SJCRH30 (cell line): ENCODE results near the gene CLRN3. TPM values are rescaled to one million over a fixed set of nuclear protein-coding genes. Genes with fewer than 3 reads are reported as not detected.

Experiments used
- DNase-seq, 2 experiments: peaks; one replicate each; pipeline ENCODE4 v3.0.0-alpha.2; 2015 to 2020
- H3K27ac ChIP-seq: fragments of 250-450 bp; sonication (Bioruptor Pico); 2 replicates; pipeline ENCODE4 v1.5.1; 2020; ENCODE audit warnings: mild to moderate bottlenecking, moderate library complexity
- H3K27me3 ChIP-seq: fragments of 250-450 bp; sonication (Bioruptor Pico); 2 replicates; pipeline ENCODE4 v1.5.1; 2020; ENCODE audit warnings: mild to moderate bottlenecking, moderate library complexity
- H3K36me3 ChIP-seq: fragments of 250-450 bp; sonication (Bioruptor Pico); 2 replicates; pipeline ENCODE4 v1.5.1; 2020; ENCODE audit warnings: mild to moderate bottlenecking, moderate library complexity
- H3K4me1 ChIP-seq: fragments of 250-450 bp; sonication (Bioruptor Pico); 2 replicates; pipeline ENCODE4 v1.5.1; 2020; ENCODE audit warnings: mild to moderate bottlenecking, moderate library complexity
- H3K4me3 ChIP-seq: fragments of 250-450 bp; sonication (Bioruptor Pico); 2 replicates; pipeline ENCODE4 v1.5.1; 2020; ENCODE audit warnings: mild to moderate bottlenecking, moderate library complexity
- H3K9me3 ChIP-seq: fragments of 250-450 bp; sonication (Bioruptor Pico); replicated peaks from 2 replicates; pipeline ENCODE4 v1.5.1; 2020; ENCODE audit warnings: mild to moderate bottlenecking, moderate library complexity
- total RNA-seq: library from RNA; depleted of rRNA; stranded (reverse); fragments of >200 nt; shearing (Covaris generic); gene quantifications from 2 replicates; pipeline ENCODE4 v1.2.3, GENCODE V29; 2014; rRNA removed

Gene CLRN3
- total RNA-seq, 1 experiment from 2014 or later: not detected

DNA sequence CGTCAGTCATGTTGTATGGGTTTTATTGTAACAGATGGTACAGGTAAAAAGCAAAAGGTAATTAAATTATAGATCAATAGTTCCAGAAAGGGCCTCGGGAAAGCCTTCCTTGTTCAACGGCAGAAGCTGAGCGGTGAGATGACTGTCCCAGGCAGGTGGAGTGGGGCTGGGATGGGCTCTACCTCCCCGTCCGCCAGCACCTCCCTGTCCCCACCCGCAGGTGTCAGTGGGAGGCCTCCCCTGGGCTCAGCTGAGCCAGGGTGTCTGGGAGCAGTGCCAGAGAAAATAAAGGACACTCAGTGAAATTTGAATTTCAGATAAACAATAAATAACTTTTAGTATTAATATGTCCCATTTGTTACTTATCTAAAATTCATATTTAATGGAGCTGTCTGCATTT is 58.9 kb downstream of the CLRN3 start:
- no peak overlapping the region for H3K4me3 ChIP-seq
- H3K9me3 ChIP-seq: no peaks in the 10 kb centered on the region
- no peak for DNase-seq
- no peaks in the 10 kb centered on the region for H3K36me3 ChIP-seq
- no peaks in the 10 kb centered on the region for H3K27me3 ChIP-seq
- no peaks in the 10 kb centered on the region for H3K4me1 ChIP-seq
- H3K27ac ChIP-seq: no peak overlapping the region

DNA sequence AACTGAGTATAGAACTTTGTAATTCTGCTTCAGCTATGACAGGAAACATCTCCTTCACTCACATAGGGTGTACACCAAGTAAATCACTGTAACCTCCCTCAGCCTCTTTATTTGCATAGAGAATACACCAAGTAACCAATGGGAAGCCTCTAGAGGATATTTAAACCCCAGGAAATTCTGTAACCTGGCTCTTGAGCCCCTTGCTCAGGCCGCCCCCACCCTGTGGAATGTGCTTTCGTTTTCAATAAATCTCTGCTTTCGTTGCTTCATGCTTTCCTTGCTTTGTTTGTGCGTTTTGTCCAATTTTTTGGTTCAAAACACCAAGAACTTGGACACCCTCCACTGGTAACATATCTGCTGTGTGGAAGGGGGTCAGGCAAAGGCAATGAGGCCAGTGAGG is 60.2 kb downstream of the CLRN3 start:
- Histone ChIP-seq H3K4me3 (no peak overlapping the region), H3K27ac (no peak overlapping the region)
- DNase-seq: no peak

DNA sequence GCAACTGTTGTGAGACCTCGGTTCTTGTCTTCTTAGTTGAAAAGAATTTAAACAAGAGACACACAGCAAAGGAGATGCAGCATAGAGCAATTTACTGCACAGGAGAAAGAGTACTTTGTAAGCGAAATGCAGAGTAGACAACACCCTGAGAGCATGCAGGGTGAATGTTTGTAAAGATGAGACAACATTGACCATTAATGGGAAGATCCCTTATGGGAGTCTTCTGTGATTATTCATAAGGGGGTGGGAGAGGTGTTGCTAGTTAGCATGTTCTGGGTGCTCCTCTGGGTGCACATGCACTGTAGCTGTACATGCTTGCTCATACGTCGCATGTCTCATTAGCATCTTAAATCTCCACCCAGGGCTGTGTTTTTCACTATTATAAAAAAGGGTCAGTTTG is 62.3 kb downstream of the CLRN3 start:
- Histone ChIP-seq H3K9me3 (no peaks in the 10 kb centered on the region), H3K27ac (no peak overlapping the region), H3K4me3 (no peak overlapping the region), H3K27me3 (no peaks in the 10 kb centered on the region), H3K4me1 (no peaks in the 10 kb centered on the region), H3K36me3 (no peaks in the 10 kb centered on the region)
- no peak for DNase-seq

More for the DNA sequence above, 60.2 kb downstream of the CLRN3 start:
- Histone ChIP-seq H3K36me3 (no peaks in the 10 kb centered on the region), H3K4me1 (no peaks in the 10 kb centered on the region), H3K27me3 (no peaks in the 10 kb centered on the region), H3K9me3 (no peaks in the 10 kb centered on the region)

Other genes with a start within 250 kb of the CLRN3 start
- gene FOXI2, start 155.8 kb downstream of the CLRN3 start, total RNA-seq: not detected in 2 replicates
- 5.2 and 5.3 TPM in 2 replicates for gene PTPRE, start 14.2 kb upstream of the CLRN3 start, total RNA-seq
- gene MKI67, start 233.5 kb upstream of the CLRN3 start, total RNA-seq: 84.9 and 90.0 TPM in 2 replicates